HG03558 (cell line): Measurements from ENCODE around the gene MUC20.
"Not testable (repeated sequence)": the region's sequence is repeated elsewhere in the genome, so short reads cannot be mapped to it uniquely, and the experiment has no call there.

Source experiments
- ATAC-seq: cut with Tn5 transposase; IDR thresholded peaks from one replicate; pipeline ENCODE4 v1.9.1; 2021; ENCODE audit warnings: moderate number of reproducible peaks; ENCODE audit not compliant: unreplicated experiment; ENCODE audit errors: extremely low read depth

Gene MUC20

GRCh38 chr3:195692781-195693427 lies 27.9 kb upstream of the MUC20 start:
- no peak for ATAC-seq

GRCh38 chr3:195693428-195694216 lies 27.2 kb upstream of the MUC20 start:
- no peak for ATAC-seq

DNA sequence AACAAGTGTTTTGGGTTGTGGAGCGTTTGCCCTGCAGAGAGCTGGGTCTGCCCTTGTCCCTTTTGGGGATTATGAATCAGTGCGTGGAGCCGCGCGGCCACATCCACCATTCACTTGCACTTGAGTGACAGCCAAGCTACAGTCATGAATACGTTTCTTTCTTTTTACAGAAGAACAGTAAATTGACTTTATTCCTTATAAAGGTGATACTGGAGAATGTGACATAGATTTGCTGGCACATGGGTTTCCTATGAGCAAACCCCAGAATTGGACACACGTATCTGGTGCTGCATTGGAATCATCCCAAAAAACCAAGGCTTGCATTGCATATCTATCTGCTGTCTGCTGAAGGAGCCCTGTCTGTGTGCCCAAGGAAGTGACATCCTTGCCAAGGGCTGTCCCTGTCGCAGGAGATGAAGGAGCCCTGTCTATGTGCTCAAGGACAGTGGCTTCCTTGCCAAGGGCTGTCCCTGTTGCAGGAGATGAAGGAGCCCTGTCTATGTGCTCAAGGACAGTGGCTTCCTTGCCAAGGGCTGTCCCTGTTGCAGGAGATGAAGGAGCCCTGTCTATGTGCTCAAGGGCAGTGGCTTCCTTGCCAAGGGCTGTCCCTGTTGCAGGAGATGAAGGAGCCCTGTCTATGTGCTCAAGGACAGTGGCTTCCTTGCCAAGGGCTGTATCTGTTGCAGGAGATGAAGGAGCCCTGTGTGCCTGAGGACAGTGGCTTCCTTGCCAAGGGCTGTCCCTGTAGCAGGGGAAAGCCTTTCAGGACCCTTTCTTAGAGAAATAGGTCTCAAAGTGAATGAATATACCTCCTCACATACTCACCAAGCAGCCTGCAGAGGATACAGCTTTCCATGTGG lies 26.3 kb upstream of the MUC20 start:
- not testable (repeated sequence) for ATAC-seq

- ATAC-seq = no peak
These were observed 24.0 kb upstream of the MUC20 start for GRCh38 chr3:195696632-195697278.

- no peak for ATAC-seq
These were observed 23.0 kb upstream of the MUC20 start for GRCh38 chr3:195697582-195698324.

DNA sequence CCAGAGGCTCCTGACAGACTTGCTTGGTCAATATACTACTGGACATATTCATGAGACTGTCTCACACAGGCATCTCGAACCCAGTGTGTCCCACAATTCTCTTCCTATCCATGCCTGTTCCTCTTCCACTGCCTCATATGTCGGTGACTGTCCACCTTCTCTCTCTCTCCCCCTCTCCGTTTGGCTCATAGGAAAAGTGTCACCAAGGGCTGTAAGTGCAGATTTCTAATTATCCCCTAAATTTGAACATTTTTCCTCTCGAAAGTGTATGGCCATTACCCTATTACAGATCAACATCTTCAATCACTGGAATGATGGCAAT lies 22.5 kb upstream of the MUC20 start:
- ATAC-seq = no peak

GRCh38 chr3:195698647-195699387 lies 22.0 kb upstream of the MUC20 start:
- no peak for ATAC-seq

- no peak for ATAC-seq
These were observed 21.4 kb upstream of the MUC20 start for GRCh38 chr3:195699388-195699771.

DNA sequence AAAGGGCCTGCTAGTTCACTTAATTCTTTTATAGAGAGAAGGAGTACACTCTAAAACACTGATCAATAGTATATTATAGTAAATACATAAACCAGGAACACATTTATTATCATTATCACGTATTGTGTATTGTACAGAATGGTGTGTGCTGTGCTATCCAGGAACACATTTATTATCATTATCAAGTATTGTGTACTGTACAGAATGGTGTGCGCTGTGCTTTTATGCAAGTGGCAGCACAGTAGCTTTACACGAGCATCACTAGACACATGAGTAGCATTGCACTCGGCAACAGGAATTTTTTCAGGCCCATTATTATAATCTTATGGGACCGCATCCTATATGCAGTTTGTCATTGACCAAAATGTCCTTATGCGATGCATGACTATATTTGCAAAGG lies 20.9 kb upstream of the MUC20 start:
- no peak for ATAC-seq

DNA sequence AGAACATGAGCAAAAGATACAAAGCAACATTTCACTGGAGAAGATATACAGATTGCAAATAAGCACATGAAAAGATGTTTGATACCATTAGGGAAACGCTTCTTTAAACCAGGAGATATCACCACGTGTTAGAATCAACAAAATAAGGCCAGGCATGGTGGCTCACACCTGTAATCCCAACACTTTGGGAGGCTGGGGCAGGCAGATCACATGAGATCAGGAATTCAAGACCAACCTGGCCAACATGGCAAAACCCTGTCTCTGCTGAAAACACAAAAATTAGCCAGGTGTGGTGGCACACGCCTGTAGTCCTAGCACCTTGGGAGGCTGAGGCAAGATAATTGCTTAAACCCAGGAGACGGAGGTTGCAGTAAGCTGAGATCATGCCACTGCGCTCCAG lies 20.5 kb upstream of the MUC20 start:
- no peak for ATAC-seq

DNA sequence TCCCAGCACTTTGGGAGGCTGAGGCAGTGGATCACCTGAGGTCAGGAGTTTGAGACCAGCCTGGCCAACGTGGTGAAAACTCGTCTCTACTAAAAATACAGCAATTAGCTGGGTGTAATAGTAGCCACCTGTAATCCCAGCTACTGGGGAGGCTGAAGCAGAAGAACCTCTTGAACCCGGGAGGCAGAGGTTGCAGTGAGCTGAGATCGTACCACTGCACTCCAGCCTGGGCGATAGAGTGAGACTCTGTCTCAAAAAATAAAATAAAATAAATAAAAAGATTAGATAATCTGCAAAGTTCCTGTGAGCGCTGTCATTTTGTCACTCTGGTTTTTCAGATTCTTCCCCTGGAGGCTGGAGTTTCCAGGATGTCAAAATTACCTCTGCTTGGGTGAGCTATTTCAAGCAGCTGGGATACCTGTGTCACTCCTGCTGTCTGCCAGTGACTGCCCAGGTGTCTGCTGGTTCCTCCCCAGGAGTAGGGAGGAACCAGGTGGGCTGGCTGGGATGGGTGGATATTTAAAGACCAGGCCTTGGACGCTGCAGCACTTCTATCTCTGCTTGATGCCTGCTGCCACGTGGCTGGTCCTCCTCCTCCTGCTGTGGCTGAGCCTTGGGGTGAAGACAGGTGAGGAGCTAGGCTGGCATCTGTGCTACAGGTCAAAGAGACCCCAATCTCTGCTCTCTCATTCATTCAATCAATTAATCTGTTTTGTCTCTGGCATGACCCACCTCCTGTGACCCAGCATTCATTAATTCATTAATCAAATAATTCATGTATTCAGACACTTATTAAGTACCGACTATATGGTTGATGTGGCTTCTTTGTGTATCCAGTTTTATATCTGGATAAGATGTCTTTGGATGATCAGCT lies 19.5 kb upstream of the MUC20 start:
- no peak for ATAC-seq

GRCh38 chr3:195703776-195704175 lies 17.0 kb upstream of the MUC20 start:
- ATAC-seq = no peak

DNA sequence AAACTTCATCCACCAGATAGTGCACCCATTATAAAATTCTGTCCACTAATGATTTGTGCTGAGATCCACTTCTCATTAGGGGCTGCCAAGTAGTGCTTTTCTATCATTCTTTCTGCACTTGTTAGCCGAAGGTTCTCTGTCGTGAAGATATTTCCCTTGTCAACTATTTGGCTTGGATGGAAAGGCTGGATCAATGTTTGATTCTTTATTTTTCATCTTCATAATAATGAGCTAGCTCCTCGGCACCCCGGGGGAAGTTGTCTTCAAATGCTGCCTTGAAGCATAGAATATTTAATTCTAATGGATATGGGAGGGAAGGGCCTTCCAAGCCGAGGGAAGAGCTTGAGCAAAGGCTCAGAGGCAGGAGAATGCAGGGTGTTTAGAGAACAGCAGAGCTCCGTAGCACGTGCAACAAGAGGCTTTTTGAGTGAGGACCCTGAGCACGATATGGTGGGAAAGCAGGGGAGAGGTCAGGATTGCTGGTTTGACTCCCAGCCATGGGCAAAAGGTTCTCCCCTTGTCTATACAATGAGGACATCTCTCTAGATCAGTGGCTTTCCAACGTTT lies 16.3 kb upstream of the MUC20 start:
- no peak for ATAC-seq

DNA sequence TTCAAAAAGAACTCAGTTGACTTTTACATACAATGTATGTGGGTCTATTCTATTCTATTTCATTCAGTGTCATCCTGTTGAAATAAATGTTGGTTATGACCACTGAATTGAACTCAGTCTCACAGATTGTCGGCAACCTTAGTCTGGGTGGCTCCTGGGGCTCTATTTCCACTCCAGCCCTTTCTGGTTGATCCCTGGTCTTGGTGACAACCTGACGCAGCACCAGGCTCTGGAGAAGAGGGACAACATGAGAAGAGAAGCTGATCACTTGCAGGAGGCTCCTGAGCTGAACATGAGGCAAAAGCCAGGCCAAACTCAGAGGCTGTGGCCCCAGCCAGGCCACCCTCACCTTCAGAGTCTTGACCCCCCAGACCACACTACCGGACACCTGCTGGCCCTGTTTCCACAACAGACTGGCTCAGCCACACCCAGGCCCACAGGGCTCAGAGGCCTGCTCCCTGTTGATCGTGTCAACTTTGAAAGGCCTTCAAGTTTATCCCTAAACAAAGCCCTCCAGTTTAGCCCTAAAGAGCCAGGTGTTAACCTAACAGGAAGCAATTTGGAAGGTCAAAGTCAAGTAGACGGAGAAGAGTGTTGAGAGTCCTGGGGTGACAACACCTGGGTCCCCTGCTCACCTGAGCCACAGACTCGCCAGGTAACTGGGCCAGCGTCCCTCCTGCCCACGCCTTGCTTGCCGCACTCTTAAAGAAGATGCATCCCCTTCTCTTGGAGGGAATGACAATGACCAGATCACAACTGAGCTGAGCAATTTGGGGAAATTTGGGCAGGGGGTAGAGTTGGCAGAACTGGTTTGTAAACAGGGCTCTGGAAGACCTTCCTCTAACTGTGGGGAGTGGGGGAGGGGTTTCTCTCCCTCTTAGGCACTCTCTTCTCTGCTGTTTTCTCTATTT lies 15.4 kb upstream of the MUC20 start:
- ATAC-seq = no peak

DNA sequence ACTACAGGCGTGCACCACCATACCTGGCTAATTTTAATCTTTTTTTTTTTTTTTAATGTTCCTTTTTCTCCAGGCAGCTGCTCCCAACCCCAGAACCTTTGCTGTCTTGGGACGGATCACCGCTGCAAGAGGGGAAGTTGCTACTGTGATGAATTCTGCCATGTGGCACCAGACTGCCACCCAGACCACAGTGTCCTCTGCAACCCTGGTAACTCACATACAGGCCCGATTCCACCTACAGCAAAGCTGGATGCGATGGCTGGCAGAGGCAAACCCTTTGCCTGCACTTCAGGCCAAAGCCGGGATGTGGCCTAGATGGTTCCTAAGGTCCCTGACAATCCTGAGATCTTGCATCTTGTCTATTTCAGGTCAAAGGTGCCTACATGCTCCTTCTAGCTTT lies 12.7 kb upstream of the MUC20 start:
- no peak for ATAC-seq

GRCh38 chr3:195708626-195709481 lies 11.9 kb upstream of the MUC20 start:
- no peak for ATAC-seq
